ENCODE measurements around the gene LRP1B.

Gene LRP1B

GRCh38 chr2:140489193-140489592, 1641.6 kb downstream of the LRP1B start:
- H3K4me3 ChIP-seq (ENCODE audit: insufficient read depth, low read depth, low read length, poor library complexity, severe bottlenecking) = no peak overlapping the region

GRCh38 chr2:140481136-140481535, 1649.7 kb downstream of the LRP1B start:
- Histone ChIP-seq H3K36me3 (ENCODE audit: control insufficient read depth, insufficient read depth, low read length) (no peaks in the 10 kb centered on the region), H3K4me1 (ENCODE audit: control insufficient read depth, insufficient read depth, low read length, poor library complexity, severe bottlenecking) (no peaks in the 10 kb centered on the region), H3K4me3 (ENCODE audit: insufficient read depth, low read depth, low read length, poor library complexity, severe bottlenecking) (no peak overlapping the region), H3K27me3 (replicated peaks; ENCODE audit: control insufficient read depth, insufficient read depth, low read length, poor library complexity, severe bottlenecking) (no peaks in the 10 kb centered on the region), H3K9me3 (ENCODE audit: control insufficient read depth, low read length) (no peaks in the 10 kb centered on the region), H3K27ac (ENCODE audit: insufficient read depth, low read length, poor library complexity, severe bottlenecking) (no peak overlapping the region)
- DNase-seq = no peak

More at GRCh38 chr2:140489193-140489592, 1641.6 kb downstream of the LRP1B start:
- Histone ChIP-seq H3K9me3 (ENCODE audit: control insufficient read depth, low read length) (no peaks in the 10 kb centered on the region), H3K27me3 (replicated peaks; ENCODE audit: control insufficient read depth, insufficient read depth, low read length, poor library complexity, severe bottlenecking) (no peaks in the 10 kb centered on the region), H3K27ac (ENCODE audit: insufficient read depth, low read length, poor library complexity, severe bottlenecking) (no peak overlapping the region), H3K36me3 (ENCODE audit: control insufficient read depth, insufficient read depth, low read length) (no peaks in the 10 kb centered on the region), H3K4me1 (ENCODE audit: control insufficient read depth, insufficient read depth, low read length, poor library complexity, severe bottlenecking) (no peaks in the 10 kb centered on the region)
- no peak for DNase-seq

- H3K4me1 ChIP-seq (ENCODE audit: control insufficient read depth, insufficient read depth, low read length, poor library complexity, severe bottlenecking) = no peaks in the 10 kb centered on the region
Observed at GRCh38 chr2:140473851-140474250, 1657.0 kb downstream of the LRP1B start.

GRCh38 chr2:140472676-140473075, 1658.1 kb downstream of the LRP1B start:
- Histone ChIP-seq H3K27me3 (replicated peaks; ENCODE audit: control insufficient read depth, insufficient read depth, low read length, poor library complexity, severe bottlenecking) (no peaks in the 10 kb centered on the region), H3K9me3 (ENCODE audit: control insufficient read depth, low read length) (no peaks in the 10 kb centered on the region), H3K4me1 (ENCODE audit: control insufficient read depth, insufficient read depth, low read length, poor library complexity, severe bottlenecking) (no peaks in the 10 kb centered on the region), H3K4me3 (ENCODE audit: insufficient read depth, low read depth, low read length, poor library complexity, severe bottlenecking) (no peak overlapping the region), H3K36me3 (ENCODE audit: control insufficient read depth, insufficient read depth, low read length) (no peaks in the 10 kb centered on the region), H3K27ac (ENCODE audit: insufficient read depth, low read length, poor library complexity, severe bottlenecking) (no peak overlapping the region)
- no peak for DNase-seq

More at GRCh38 chr2:140473851-140474250, 1657.0 kb downstream of the LRP1B start:
- Histone ChIP-seq H3K36me3 (ENCODE audit: control insufficient read depth, insufficient read depth, low read length) (no peaks in the 10 kb centered on the region), H3K27ac (ENCODE audit: insufficient read depth, low read length, poor library complexity, severe bottlenecking) (no peak overlapping the region), H3K9me3 (ENCODE audit: control insufficient read depth, low read length) (no peaks in the 10 kb centered on the region), H3K27me3 (replicated peaks; ENCODE audit: control insufficient read depth, insufficient read depth, low read length, poor library complexity, severe bottlenecking) (no peaks in the 10 kb centered on the region), H3K4me3 (ENCODE audit: insufficient read depth, low read depth, low read length, poor library complexity, severe bottlenecking) (no peak overlapping the region)
- no peak for DNase-seq

GRCh38 chr2:140465301-140465700, 1665.5 kb downstream of the LRP1B start:
- no peak overlapping the region for H3K27ac ChIP-seq (ENCODE audit: insufficient read depth, low read length, poor library complexity, severe bottlenecking)
- no peaks in the 10 kb centered on the region for H3K4me1 ChIP-seq (ENCODE audit: control insufficient read depth, insufficient read depth, low read length, poor library complexity, severe bottlenecking)
- H3K9me3 ChIP-seq (ENCODE audit: control insufficient read depth, low read length) = no peaks in the 10 kb centered on the region

GRCh38 chr2:140462990-140463389, 1667.8 kb downstream of the LRP1B start:
- H3K9me3 ChIP-seq (ENCODE audit: control insufficient read depth, low read length) = no peaks in the 10 kb centered on the region
- no peaks in the 10 kb centered on the region for H3K4me1 ChIP-seq (ENCODE audit: control insufficient read depth, insufficient read depth, low read length, poor library complexity, severe bottlenecking)
- no peak overlapping the region for H3K4me3 ChIP-seq (ENCODE audit: insufficient read depth, low read depth, low read length, poor library complexity, severe bottlenecking)
- H3K27me3 ChIP-seq (replicated peaks; ENCODE audit: control insufficient read depth, insufficient read depth, low read length, poor library complexity, severe bottlenecking) = no peaks in the 10 kb centered on the region
- H3K36me3 ChIP-seq (ENCODE audit: control insufficient read depth, insufficient read depth, low read length) = no peaks in the 10 kb centered on the region
- H3K27ac ChIP-seq (ENCODE audit: insufficient read depth, low read length, poor library complexity, severe bottlenecking) = no peak overlapping the region
- DNase-seq = no peak

More at GRCh38 chr2:140465301-140465700, 1665.5 kb downstream of the LRP1B start:
- no peak overlapping the region for H3K4me3 ChIP-seq (ENCODE audit: insufficient read depth, low read depth, low read length, poor library complexity, severe bottlenecking)
- DNase-seq = no peak
- H3K27me3 ChIP-seq (replicated peaks; ENCODE audit: control insufficient read depth, insufficient read depth, low read length, poor library complexity, severe bottlenecking) = no peaks in the 10 kb centered on the region
- H3K36me3 ChIP-seq (ENCODE audit: control insufficient read depth, insufficient read depth, low read length) = no peaks in the 10 kb centered on the region

- no peak overlapping the region for H3K27ac ChIP-seq (ENCODE audit: insufficient read depth, low read length, poor library complexity, severe bottlenecking)
Observed at GRCh38 chr2:140457483-140457882, 1673.3 kb downstream of the LRP1B start.

GRCh38 chr2:140455315-140455714, 1675.5 kb downstream of the LRP1B start:
- Histone ChIP-seq H3K4me3 (ENCODE audit: insufficient read depth, low read depth, low read length, poor library complexity, severe bottlenecking) (no peak overlapping the region), H3K4me1 (ENCODE audit: control insufficient read depth, insufficient read depth, low read length, poor library complexity, severe bottlenecking) (no peaks in the 10 kb centered on the region), H3K9me3 (ENCODE audit: control insufficient read depth, low read length) (no peaks in the 10 kb centered on the region), H3K27me3 (replicated peaks; ENCODE audit: control insufficient read depth, insufficient read depth, low read length, poor library complexity, severe bottlenecking) (no peaks in the 10 kb centered on the region), H3K27ac (ENCODE audit: insufficient read depth, low read length, poor library complexity, severe bottlenecking) (no peak overlapping the region), H3K36me3 (ENCODE audit: control insufficient read depth, insufficient read depth, low read length) (no peaks in the 10 kb centered on the region)
- DNase-seq = no peak

More at GRCh38 chr2:140457483-140457882, 1673.3 kb downstream of the LRP1B start:
- Histone ChIP-seq H3K4me3 (ENCODE audit: insufficient read depth, low read depth, low read length, poor library complexity, severe bottlenecking) (no peak overlapping the region), H3K4me1 (ENCODE audit: control insufficient read depth, insufficient read depth, low read length, poor library complexity, severe bottlenecking) (no peaks in the 10 kb centered on the region), H3K27me3 (replicated peaks; ENCODE audit: control insufficient read depth, insufficient read depth, low read length, poor library complexity, severe bottlenecking) (no peaks in the 10 kb centered on the region), H3K36me3 (ENCODE audit: control insufficient read depth, insufficient read depth, low read length) (no peaks in the 10 kb centered on the region), H3K9me3 (ENCODE audit: control insufficient read depth, low read length) (no peaks in the 10 kb centered on the region)
- DNase-seq = no peak

GRCh38 chr2:140454717-140455116, 1676.1 kb downstream of the LRP1B start:
- Histone ChIP-seq H3K36me3 (ENCODE audit: control insufficient read depth, insufficient read depth, low read length) (no peaks in the 10 kb centered on the region), H3K4me1 (ENCODE audit: control insufficient read depth, insufficient read depth, low read length, poor library complexity, severe bottlenecking) (no peaks in the 10 kb centered on the region), H3K27me3 (replicated peaks; ENCODE audit: control insufficient read depth, insufficient read depth, low read length, poor library complexity, severe bottlenecking) (no peaks in the 10 kb centered on the region), H3K4me3 (ENCODE audit: insufficient read depth, low read depth, low read length, poor library complexity, severe bottlenecking) (no peak overlapping the region), H3K9me3 (ENCODE audit: control insufficient read depth, low read length) (no peaks in the 10 kb centered on the region), H3K27ac (ENCODE audit: insufficient read depth, low read length, poor library complexity, severe bottlenecking) (no peak overlapping the region)
- DNase-seq = no peak

- no peaks in the 10 kb centered on the region for H3K4me1 ChIP-seq (ENCODE audit: control insufficient read depth, insufficient read depth, low read length, poor library complexity, severe bottlenecking)
- no peaks in the 10 kb centered on the region for H3K27me3 ChIP-seq (replicated peaks; ENCODE audit: control insufficient read depth, insufficient read depth, low read length, poor library complexity, severe bottlenecking)
- H3K9me3 ChIP-seq (ENCODE audit: control insufficient read depth, low read length) = no peaks in the 10 kb centered on the region
- no peak overlapping the region for H3K4me3 ChIP-seq (ENCODE audit: insufficient read depth, low read depth, low read length, poor library complexity, severe bottlenecking)
- no peak for DNase-seq
- H3K27ac ChIP-seq (ENCODE audit: insufficient read depth, low read length, poor library complexity, severe bottlenecking) = no peak overlapping the region
- no peaks in the 10 kb centered on the region for H3K36me3 ChIP-seq (ENCODE audit: control insufficient read depth, insufficient read depth, low read length)
Observed at GRCh38 chr2:140451324-140451723, 1679.5 kb downstream of the LRP1B start.

Measured in effector memory CD4-positive, alpha-beta T cell (primary cell).